HL-60/S4 (cell line): ENCODE data around the gene GLRX.

Experiments
- in situ Hi-C: fragments of 300-500 bp; cut with MboI; formaldehyde crosslinking; loops from 2 replicates; pipeline ENCODE4 v1.14.3; 2022; ENCODE audit warnings: low sequenced_read_pairs

Gene GLRX, protein sequence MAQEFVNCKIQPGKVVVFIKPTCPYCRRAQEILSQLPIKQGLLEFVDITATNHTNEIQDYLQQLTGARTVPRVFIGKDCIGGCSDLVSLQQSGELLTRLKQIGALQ

DNA sequence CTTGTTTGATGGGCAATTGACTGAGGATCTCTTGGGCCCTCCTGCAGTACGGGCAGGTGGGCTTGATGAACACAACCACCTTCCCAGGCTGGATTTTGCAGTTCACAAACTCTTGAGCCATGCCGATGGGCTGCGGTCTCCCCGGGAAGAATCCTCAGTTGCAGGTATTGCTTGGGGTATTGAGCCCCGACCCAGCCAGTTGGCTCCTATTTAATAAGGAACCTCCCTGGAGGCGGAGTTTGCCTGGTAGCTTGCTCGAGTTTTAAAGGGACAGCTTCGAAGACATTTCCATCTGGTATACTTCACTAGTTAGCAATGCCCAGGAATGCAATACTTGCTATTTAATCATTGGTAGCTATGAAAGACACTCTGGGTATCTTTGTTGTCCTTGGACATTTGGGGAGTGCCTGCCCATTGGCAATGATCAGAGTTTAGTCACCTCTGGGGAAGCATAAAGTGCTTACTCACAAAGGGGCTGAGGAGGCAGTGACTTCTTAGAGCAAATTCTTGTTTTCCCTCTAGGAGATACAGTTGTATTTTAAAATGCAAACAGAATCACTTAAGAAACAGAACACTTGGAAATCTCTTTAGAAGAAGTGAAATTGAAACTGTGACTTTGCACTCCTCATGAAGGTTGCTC lies at the start of gene GLRX:
Gene GLRX (minus strand): TSS at position 185 of the 640 bp plus-strand sequence. CDS start 64 bp downstream, at position 121.
- in situ Hi-C loops: no loop called here

DNA sequence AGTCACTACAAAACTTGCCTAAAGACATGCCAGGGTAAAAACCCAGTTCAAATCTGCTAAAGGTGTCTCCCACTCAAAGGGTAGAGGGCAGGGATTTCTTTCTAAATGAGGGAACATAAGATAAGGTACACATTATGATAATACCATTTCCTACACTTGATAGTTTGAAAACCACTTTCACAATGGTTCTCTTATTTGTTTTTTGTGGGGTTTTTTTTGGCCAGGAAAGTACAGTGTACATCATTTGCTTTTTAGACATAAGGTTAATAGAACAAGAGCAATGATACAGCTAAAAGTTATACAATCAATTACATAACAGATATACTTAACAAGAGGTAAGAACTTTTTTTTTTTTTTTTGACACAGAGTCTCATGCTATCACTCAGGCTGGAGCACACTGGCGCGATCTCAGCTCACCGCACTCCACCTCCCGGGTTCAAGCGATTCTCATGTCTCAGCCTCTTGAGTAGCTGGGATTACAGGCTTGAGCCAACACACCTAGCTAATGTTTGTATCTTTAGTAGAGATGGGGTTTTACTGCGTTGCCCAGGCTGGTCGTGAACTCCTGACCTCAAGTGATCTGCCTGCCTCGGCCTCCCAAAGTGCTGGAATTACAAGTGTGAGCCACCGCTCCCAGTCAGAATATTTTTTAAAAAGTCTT lies 48.8 kb upstream of the GLRX start:
- in situ Hi-C loops: loop anchor here (25.0 kb wide), 1 partner anchor 466 kb away; no protein-coding TSS in a partner anchor

DNA sequence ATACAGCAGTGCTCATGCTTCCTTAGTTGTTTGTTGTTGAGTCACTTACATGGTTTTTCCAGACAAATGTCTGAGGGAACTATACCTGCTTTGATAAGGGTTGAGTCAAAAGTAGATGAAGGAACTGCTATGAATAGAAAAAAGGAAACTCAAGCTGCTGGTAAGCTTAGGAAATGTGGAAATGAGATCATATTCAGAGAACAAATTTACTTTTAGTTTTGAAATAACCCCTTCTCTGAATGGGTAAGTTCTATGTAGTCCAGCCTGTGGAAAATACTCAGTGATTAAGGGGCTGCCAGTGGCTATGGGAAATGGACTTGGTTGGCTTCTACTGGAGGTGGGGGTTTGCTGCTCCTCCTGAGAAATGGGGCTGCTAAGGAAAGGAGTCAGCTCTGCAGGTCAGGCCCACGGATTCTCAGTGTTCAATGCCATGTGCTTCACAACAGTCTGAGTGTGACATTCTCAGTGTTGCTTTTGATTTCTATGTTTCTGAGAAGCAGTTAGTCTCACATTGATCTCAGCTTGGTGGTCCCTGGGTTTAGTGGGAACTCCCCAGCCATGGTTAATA lies 47.7 kb upstream of the GLRX start:
- in situ Hi-C loops: loop anchor here (25.0 kb wide), 1 partner anchor 467 kb away; no protein-coding TSS in a partner anchor

DNA sequence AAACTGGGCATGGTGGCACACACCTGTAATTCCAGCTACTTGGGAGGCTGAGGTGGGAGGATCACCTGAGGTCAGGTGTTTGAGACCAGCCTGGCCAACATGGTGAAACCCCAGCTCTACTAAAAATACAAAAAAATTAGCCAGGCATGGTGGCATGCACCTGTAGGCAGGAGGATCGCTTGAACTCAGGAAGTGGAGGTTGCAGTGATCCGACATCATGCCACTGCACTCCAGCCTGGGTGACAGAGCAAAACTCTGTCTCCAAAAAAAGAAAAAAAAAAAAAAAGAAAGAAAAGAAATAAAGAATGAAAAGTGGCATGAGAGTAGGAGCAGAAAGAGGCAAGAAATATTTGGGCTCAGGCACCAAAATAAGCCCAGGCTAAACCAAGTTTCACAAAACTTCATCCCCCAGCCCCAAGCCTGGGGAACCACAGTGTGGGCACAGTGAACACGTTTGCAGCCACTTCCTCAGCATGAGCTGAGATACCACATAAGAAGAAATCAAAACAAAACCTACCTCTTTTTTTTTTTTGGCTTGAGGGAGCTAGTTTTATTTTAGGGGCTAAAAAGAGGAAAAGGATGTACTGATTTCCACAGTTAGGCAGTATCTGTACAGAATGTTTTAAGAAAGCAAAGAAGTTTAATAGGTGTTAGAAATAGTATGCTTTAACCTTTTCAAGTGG lies 46.8 kb upstream of the GLRX start:
- in situ Hi-C loops: loop anchor here (25.0 kb wide), 1 partner anchor 468 kb away; no protein-coding TSS in a partner anchor

DNA sequence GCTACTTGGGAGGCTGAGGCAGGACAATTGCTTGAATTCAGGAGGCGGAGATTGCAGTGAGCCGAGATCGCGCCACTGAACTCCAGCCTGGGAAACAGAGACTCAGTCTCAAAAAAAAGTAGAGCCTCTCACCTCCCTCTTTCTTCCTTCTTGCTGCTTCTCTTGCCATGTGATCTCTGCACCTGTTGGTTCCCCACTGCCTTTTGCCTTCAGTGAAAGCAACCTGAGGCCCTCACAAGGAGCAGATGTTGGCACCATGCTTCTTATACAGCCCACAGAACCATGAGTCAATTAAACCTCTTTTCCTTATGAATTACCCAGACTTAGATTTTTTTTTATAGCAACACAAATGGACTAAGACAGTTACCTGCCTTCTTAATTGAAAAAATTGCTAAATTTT lies 45.6 kb upstream of the GLRX start:
- in situ Hi-C loops: loop anchor here (25.0 kb wide), 1 partner anchor 469 kb away; no protein-coding TSS in a partner anchor

DNA sequence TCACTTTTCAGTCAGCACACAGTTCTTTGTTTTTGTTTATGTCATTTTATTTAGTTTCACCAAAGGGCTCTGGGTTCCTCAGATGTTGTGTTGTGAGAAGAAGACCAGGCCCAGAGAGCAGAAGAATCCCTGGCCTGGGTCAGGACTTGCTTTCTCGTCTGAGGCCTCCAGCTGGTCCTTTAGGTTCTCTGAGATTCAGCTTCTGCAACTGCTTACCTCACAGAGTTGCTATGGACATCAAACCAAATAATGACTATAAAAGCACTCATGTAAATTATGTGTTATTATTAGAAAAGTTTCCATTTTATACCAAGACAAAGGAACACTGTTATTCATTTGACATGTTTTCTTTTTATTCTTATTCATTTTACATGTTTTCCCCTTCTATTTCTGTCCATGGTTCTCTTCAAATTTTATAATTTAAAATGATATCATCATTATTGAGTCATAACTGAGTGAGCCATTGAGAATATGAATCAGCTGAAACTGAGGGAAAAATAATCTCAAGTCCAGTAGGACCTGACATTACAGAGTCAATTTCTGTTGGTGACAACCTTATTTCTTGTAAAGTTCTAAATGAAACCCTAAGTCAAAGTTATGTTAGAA lies 44.0 kb upstream of the GLRX start:
- in situ Hi-C loops: loop anchor here (25.0 kb wide), 1 partner anchor 471 kb away; no protein-coding TSS in a partner anchor

DNA sequence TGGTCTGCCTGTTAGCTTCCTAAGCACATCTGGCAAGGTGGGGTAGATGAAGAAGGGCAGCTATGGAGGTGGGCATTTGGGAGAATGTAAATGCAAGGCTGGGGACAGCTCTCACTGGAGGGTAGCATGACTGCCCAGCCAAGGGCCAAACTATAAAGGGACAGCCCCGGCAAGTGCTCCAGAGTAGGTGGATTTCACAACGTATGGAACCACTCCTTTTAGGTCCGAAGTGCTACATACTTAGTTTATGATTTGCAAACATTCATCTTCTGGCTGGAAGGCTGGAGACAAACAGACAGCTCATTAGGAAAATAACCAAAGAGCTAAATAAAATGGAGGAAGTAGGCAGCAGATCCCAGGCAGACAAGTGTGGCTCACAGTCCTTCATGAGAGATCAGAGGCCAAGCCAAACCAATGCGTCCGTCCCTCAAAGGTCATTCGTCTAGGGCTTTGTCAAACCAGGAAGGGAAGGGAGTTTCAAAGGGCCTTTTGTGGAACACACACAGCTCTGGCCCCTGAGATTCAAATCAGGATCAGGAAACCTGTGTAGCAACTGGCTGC lies 42.5 kb upstream of the GLRX start:
- in situ Hi-C loops: loop anchor here (25.0 kb wide), 1 partner anchor 472 kb away; no protein-coding TSS in a partner anchor

DNA sequence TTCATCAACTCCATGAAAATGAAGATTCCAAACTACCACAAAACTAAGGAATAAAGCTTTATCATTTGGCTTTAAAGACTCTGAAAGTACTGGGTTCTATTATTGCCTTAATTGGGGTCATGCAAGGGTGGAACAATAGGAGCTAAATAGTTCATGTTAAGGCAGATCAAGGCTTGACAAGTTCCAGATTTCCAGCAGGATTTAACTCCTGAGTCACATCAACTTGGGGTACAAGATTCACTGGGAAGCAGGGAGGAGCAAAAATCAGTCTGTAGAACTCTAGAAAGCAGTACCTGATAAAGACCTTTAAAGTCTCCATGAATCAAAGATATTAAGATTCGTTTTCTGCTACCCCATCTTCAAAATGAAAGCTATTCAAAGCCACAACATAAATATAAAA lies 41.9 kb upstream of the GLRX start:
- in situ Hi-C loops: loop anchor here (25.0 kb wide), 1 partner anchor 473 kb away; no protein-coding TSS in a partner anchor

DNA sequence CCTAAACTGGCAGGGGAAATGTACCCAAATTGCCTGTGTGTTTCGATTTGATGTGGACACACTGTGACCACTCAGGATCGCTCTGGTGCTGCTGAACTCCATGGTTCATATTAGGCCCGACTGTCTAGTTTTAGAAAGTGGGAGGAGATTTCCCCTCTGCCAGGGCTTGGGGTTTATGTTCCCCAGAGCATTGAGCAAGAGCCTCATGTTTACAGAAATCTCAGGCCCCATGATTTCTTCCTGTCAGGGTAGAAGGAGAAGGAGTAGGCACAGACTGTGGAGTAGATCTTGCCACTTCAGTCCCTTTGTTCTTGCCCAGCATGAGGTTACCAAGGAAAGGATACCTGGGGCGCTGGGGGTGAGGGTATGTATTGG lies 40.8 kb upstream of the GLRX start:
- in situ Hi-C loops: loop anchor here (25.0 kb wide), 1 partner anchor 474 kb away; no protein-coding TSS in a partner anchor

DNA sequence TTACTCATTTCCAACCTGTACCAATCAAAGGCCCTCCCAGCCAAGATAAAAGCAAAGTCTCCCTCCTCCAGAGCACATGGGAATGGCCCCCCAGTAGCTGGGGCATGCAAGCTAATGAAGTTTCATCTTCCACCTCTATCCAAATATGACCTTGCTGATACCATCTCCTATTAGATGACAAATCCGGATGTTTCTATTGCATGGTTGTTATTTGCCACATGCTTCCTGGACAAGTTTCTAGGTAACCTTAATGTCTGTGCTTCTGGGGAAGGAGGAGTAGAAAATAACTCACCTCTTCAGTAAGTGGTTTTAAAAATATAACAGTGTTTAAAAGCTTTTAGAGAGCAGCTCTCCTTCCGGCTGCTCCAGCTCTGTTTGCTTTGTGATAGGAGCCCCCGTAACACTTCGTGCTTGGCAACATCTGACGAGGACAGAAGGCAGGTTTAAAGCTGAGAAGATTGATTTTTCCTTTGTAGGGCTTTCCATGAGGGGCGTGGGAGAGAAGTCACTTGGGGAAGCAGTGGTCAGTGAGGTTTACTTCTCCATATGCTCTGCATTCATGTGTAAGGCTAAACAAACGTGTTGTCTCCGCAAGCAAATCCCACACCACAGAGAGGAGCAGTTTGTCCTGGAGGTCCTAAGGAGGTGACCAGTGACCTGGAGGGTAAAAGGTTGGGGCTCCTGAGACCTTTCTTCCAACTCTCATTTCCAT lies 40.3 kb upstream of the GLRX start:
- in situ Hi-C loops: loop anchor here (25.0 kb wide), 1 partner anchor 474 kb away; no protein-coding TSS in a partner anchor

DNA sequence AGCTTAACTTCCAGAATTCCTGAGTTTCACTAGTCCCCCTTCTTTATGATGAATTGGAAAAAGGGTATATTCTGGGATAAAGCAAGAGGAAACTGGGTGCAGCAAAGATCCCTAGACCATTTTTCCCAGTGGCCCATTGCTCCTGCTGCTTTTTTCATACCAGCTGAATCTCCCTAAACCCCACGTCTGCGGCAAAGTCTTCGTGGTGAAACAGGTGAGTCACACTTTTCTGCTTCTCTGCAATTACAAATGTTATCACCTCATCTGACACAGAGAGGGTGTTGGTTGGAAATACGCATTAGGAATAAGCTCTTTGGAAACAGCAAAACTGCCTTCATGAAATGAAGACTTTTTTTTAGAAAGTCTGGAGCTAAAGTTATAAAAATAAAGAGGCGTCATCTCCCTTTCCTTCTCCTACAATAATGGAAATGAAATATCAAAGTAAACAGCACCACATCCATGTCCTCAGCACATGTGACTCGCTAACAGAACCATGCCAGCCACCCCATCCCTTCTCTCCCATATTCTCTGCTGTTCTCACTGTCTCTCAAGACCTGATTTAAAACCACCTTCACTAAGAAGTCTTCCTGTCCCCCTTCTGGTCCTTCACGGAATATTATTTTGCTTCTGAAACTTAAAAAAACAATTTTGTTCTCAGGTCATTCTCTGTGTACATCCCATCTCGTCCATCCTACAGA lies 39.5 kb upstream of the GLRX start:
- in situ Hi-C loops: loop anchor here (25.0 kb wide), 1 partner anchor 475 kb away; no protein-coding TSS in a partner anchor

DNA sequence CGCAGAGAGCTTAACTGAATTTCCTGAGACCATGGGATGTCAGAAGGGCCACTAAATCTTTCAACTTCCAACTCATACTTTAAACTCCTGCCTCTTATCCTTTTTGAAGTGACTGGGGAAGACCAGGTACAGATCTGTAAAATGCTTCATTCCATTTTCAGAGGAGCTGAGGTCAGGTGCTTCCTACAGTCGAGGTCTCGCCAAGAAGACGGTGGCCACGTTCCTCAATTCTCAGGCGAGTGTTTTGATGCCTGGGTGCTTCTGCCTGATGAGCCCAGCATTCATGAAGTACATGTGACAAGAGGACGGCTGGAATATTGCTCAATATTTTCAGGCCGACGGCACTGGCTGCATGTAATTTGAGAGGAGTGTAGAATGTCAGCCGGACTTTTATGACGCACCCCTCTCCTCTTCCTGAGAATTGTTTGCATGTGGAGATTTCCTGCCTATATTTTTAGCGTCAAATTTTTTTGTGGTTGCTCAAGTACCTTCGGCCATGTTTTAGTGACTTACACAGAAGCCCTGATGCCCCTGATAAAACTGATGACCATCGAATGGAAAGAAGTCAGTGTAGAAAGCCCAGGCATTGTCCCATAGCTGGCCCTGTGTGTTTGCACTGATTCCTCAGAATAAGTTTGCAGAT lies 38.8 kb upstream of the GLRX start:
- in situ Hi-C loops: loop anchor here (25.0 kb wide), 1 partner anchor 476 kb away; no protein-coding TSS in a partner anchor

DNA sequence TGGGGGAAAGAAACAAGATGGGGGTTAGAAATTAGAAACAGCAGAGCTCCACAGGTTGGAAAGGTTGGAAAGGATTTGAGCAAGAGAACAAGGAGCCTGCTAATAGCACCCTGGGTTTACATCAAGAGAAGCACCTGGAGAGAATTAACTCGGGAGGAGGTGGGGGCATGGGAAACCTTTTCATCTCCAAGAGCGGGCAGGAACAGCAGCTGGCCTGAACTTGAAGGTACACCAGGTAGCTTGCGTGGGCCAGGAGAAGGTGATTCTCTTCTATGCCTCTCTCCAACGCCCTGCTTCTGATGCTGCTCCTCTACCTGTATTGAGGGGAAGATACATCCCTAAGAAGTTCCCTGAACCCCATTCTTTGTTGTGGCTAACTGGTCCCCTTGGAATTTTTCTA lies 37.1 kb upstream of the GLRX start:
- in situ Hi-C loops: loop anchor here (25.0 kb wide), 1 partner anchor 478 kb away; no protein-coding TSS in a partner anchor

DNA sequence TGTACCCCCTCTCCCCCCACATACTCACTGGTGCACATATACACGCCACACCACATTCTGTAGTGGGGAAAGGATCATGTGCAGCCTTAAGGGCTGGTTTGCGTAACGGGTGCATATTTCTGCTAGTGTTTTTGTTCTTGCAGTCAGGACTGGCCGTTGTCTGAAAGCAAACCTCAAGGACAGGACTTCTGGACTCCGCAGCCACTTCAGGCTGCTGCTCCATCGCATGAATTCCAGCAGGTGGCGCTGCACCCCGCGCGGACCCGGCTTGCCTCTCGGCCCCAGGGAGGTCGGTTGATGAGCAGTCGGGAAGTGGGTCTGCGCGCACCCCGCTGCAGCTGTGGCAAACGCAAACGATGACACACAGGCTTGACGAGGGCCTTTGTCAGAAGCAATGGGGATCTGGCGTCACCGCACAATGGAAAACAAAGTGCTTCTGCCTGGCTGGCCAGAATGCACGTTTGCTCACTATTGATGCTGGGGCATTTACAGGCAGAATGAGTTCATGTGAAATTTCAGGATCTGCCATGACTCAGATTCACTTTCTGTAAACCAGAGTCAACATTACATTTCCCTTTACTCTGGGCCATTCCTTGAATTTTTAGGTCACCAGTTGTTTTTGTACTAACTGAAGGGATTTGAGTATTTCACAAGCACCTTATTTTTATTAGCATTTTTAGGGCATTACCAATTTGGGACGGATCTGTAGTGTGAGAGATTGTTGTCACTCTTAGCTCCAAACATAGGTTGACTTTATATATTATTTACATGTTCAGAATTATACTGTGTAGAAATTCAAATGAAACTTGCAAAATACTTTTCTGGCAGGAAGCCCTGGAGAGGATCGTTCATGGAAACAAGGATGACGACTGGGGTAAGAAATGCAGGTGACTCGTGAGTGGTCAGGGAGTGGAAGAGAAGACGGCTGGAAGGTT lies 36.4 kb upstream of the GLRX start:
- in situ Hi-C loops: loop anchor here (25.0 kb wide), 1 partner anchor 478 kb away; no protein-coding TSS in a partner anchor

DNA sequence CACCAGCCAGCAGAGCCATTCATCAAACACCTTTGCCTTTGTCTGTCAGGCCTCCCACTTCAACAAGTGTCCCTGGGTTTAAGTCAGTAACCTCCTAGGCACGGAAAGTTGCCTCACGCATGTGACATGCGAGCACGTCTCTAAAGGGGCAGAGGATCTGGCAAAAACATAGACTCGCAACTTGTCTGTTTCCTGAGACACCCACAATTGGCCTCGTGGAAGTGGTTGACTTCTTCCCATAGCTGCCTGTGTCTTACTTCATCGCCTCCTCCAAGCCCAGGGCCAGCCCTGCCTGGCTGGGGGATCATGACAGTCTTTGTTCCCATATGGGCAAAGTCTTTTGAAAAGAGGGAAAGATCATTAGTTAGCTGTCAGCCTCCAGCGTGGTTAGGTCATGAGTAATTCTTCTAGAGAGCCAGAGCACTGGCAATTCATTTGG lies 35.5 kb upstream of the GLRX start:
- in situ Hi-C loops: loop anchor here (25.0 kb wide), 1 partner anchor 479 kb away; no protein-coding TSS in a partner anchor

DNA sequence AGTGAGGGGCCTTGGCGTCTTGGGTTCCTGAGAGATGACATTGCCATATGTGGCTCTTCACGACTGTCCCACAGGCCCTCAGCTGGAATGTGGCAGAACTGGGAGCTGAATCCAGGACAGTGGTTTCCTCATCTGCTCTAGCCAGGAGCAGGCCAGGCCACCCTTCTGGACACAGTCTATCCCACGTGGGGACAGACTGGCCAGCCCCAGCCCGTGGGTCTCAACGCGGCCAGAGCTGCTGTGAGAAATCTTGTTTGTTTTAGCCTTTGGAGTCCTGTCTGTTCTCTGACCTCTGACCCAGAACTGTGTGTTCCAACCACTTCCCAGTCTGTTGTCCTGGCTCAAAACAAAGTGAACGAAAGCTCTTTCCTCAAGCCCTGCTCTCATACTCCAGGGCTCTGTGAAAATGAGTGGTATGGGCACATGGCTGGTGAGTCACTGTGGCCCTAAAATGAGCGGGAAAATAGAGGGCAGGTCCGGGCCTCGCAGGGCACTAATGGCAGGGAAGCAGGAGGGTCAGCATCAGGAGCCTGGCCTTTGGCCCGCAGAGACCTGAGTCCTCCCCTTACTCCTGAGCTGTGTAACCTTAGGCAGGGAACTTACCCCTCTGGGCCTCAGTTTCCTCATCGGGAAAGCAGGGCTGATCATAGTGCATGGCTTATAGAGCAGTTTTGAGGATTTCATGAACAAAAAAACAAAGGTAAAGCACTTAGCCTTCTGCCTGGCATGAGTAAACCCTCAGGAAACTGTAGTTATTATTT lies 34.8 kb upstream of the GLRX start:
- in situ Hi-C loops: loop anchor here (25.0 kb wide), 1 partner anchor 480 kb away; no protein-coding TSS in a partner anchor
